ENCODE results near the gene PLD6.
A peak's percentile ranks its signal among the peaks of the same experiment; 100 is the strongest.

Gene PLD6

DNA sequence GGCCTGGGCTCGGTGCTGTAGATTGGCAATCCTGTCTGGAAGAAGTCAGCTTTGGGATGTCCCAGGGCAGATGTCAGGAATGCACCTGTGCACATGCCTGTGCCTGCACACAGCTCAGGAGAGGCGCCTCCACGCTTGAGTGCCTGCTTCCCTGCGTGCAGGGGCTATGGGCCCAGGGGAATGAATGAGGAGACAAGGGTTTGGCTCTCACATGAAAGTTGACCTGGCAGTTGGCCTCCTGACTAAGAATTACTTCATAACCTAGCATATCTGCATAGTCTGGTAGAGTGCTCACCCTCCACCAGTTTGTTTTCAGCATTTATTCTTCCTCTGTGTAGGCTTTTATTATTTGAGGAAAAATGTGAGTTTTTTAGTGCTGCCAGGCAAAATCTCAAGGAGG, 50.0 kb downstream of the PLD6 start:
- no peak overlapping the region for H3K4me3 ChIP-seq (ENCODE audit: low read depth, low read length)
- TF ChIP-seq, protein P1, sequence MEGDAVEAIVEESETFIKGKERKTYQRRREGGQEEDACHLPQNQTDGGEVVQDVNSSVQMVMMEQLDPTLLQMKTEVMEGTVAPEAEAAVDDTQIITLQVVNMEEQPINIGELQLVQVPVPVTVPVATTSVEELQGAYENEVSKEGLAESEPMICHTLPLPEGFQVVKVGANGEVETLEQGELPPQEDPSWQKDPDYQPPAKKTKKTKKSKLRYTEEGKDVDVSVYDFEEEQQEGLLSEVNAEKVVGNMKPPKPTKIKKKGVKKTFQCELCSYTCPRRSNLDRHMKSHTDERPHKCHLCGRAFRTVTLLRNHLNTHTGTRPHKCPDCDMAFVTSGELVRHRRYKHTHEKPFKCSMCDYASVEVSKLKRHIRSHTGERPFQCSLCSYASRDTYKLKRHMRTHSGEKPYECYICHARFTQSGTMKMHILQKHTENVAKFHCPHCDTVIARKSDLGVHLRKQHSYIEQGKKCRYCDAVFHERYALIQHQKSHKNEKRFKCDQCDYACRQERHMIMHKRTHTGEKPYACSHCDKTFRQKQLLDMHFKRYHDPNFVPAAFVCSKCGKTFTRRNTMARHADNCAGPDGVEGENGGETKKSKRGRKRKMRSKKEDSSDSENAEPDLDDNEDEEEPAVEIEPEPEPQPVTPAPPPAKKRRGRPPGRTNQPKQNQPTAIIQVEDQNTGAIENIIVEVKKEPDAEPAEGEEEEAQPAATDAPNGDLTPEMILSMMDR (IDR thresholded peaks at IDR 0.05; ENCODE audit: borderline replicate concordance, insufficient read depth, low read depth, low read length), result no peak

DNA sequence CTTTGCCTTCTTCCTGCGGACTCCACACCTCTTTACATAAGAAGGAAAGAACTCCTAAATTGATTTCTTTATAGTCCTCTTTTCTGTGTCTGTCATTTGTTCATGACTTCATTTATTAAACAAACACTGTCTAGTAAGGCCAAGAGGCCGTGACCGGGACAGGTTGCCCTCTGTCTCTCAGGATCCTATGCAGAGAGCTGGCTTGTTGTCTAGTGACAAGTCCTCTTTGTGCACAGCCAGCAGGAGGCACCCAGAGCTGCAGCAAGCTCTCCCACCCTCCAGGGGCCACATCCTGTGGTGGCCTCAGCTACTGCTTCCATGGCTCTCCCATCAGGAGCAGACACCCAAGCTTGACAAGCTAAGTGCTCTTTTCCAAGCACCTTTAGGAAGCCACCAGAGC, 50.6 kb downstream of the PLD6 start:
- H3K4me3 ChIP-seq (ENCODE audit: low read depth, low read length), result no peak overlapping the region
- TF ChIP-seq, protein P1 (IDR thresholded peaks at IDR 0.05; ENCODE audit: borderline replicate concordance, insufficient read depth, low read depth, low read length), result peak; percentile 6; the same call in 1 of the 2 replicates

DNA sequence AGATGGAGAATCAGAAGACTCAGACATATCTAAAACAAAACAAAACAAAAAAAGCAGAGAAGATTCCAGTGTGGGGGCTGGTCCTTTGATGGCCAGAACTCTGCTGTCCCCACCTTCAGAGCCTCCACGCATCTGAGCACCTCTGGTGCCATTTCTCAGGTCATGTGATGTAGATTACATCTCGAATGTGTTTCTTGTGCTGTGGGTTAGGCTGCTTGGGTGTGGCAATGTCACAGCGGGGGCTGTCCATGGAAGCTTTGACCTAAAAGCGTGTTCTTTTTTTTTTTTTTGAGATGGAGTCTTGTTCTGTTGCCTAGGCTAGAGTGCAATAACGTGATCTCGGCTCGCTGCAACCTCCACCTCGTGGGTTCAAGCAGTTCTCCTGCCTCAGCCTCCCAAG, 51.2 kb downstream of the PLD6 start:
- TF ChIP-seq, protein P1 (IDR thresholded peaks at IDR 0.05; ENCODE audit: borderline replicate concordance, insufficient read depth, low read depth, low read length), result no peak
- no peak overlapping the region for H3K4me3 ChIP-seq (ENCODE audit: low read depth, low read length)

DNA sequence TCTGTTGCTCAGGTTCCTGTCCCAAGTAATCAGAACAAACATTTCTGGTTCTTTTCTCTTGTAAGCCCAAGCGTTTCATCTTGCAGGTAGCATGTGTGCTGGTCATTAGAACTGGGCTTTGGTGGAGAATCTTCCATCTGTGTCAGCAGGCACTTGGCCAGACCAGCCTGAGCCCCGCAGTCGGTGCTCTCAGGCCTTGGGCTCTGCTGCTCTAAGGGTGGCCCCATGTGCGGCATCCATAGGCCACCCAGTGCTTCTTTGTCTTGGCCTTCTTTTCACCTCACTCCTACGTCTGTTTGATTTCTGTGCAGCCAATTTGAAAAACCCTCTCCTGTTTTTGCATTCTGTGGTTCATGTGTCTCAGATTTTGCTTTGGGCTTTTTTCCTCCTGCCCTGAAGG, 51.6 kb downstream of the PLD6 start:
- TF ChIP-seq, protein P1 (IDR thresholded peaks at IDR 0.05; ENCODE audit: borderline replicate concordance, insufficient read depth, low read depth, low read length), result no peak

DNA sequence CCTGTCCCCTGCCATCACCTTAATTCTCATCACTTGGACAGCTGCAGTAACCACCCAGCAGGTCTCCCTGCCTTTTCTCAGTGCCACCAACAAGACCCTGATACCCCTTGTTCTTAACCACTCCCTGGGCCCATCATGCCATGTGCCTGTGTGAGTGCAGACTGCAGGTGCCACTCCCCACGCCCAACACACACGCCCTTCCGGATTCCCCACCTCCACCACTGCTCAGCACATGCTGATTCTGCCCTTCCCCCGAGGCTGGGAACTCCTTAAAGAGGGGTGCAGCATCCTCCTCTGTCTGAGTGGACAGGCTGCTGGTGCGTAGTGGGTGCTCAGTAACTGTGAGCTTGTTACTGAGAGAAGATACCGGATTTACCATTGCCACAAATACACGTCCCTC, 52.4 kb downstream of the PLD6 start:
- H3K4me3 ChIP-seq (ENCODE audit: low read depth, low read length), result no peak overlapping the region
- TF ChIP-seq, protein P1 (IDR thresholded peaks at IDR 0.05; ENCODE audit: borderline replicate concordance, insufficient read depth, low read depth, low read length), result no peak

More for the DNA sequence above, 51.6 kb downstream of the PLD6 start:
- no peak overlapping the region for H3K4me3 ChIP-seq (ENCODE audit: low read depth, low read length)

DNA sequence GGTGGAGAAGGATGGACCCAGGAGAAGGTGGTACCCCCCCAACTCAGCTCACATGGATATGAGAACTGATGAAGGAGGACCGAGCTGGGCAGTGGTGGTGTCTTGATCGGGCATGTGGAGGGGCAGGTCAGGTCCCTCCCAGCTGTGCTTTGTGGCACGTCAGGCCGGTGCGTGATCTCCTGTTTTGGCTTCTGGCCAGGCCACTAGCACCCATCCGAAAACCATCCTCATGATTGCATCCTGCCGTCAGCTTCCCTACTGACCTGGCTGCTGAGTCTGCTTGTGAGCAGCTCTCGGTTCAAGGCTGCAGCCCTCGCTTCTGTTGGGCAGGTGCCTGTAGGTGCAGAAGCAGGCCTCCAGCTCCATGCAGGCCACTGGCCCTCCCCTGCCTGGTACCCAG, 53.1 kb downstream of the PLD6 start:
- TF ChIP-seq, protein P1 (IDR thresholded peaks at IDR 0.05; ENCODE audit: borderline replicate concordance, insufficient read depth, low read depth, low read length), result no peak
- H3K4me3 ChIP-seq (ENCODE audit: low read depth, low read length), result no peak overlapping the region

DNA sequence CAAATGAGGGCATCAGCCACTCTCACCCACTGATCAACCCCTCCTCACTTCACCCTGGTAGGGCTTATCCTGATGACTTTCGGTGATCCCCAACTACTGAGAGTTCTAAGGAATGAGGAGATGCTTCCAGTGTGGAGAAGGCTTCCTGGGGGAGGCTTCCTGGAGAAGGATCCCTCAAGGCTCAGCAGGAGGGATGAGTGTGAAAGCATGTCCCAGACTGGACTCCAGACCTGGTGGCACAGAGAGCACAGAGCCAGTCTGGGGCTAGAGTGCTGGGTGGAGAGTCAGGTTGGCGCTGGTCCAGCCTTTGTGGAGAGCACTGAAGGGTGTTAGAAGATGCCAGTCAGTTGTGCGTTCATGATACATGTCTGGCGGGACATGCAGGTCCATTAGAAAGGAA, 53.7 kb downstream of the PLD6 start:
- TF ChIP-seq, protein P1 (IDR thresholded peaks at IDR 0.05; ENCODE audit: borderline replicate concordance, insufficient read depth, low read depth, low read length), result no peak
- H3K4me3 ChIP-seq (ENCODE audit: low read depth, low read length), result peak overlapping the region; percentile 11

Measured in GM12875 (cell line).